RPMI7951 (cell line): ENCODE data around the gene GLIS1. TPM values are rescaled to one million over a fixed set of nuclear protein-coding genes. Genes with fewer than 3 reads are reported as not detected.

Experiments used
- DNase-seq: peaks from one replicate; pipeline ENCODE4 v3.0.0-alpha.2; 2012; ENCODE audit warnings: low read depth
- total RNA-seq: library from RNA; depleted of rRNA; stranded (reverse); fragments of >200 nt; shearing (Covaris generic); gene quantifications from 2 replicates; pipeline ENCODE4 v1.2.3, GENCODE V29; 2014

The GLIS1 gene
- total RNA-seq, 1 experiment from 2014 or later: 1.9 TPM

DNA sequence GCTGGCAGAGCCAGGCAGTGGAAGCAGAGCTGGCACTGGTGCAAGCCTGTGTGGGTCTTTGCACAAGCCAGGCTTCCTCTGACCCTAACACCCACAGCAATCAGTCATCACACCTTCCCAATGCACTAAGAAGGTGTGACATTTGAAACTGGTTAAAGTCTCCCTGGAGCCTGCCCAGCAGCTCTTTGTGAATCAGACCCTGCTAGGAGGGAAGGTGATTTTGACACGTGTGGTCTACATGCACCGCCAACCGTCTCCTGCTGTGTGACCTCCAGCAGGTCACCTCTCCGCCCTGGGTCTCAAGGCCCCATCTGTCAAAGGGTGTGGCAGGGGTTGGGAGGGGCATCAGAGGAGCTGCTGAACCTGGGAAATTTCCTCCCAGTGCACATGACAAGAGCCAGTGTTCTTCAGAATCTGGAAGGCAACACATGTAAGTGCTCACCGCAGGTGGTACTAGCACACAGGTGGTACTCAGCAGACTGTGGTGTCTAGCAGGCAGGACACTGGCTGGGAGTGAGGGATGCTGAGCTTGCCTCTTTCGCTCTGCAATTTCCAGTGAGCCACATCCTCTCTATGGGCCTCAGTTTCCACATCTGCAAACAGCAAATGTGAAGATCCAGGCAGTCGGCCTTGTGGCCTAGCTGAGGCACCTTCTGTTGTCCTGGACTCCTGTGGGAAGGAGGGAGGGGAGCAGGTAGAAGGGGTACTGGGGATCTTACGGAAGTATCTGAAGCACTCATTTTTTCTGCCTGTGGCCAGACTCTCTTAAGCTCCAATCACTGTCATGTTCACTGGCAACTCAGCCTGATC, 156.5 kb downstream of the GLIS1 start:
- DNase-seq: no peak

GRCh38 chr1:53581476-53581875, 157.5 kb downstream of the GLIS1 start:
- no peak for DNase-seq

- DNase-seq: no peak
Measured at GRCh38 chr1:53580739-53581475, 158.1 kb downstream of the GLIS1 start.

GRCh38 chr1:53580009-53580400, 159.0 kb downstream of the GLIS1 start:
- DNase-seq: no peak

DNA sequence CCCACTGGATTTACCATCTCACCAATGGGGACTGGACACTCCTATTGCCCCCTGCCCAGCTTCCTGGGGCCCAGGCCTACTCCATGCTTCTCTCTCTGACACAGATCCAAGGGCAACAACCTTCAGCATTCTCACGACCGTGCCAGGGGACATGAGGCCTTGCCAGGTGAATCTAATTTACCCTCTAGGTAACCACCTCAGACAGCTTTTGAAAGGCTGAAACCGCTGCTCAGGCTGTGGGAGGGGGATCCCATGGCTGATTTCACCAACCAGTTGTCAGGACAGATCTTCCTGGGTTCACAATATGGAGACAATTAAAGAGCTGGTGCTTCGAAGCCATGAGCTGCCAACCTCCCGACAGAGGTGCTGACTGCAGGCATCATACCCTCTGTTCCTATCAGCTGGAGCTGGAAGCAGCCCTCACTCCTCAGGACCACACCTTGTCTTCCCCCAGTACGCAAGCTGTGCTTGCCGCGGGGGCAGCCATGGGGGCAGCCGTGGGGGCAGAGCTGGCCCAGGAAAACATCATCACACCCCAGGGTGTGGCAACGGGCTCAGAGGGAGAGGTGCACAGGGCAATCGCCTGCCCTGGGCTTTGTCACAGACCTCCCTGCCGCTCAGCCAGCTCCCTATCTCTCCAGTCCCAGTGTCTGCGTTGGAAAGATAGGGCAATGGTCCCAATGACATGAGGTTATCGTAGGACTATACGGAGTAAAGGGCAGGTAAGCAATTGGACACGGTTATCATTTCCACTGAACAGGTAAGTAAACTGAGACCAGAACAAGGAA, 159.5 kb downstream of the GLIS1 start:
- DNase-seq: no peak

DNA sequence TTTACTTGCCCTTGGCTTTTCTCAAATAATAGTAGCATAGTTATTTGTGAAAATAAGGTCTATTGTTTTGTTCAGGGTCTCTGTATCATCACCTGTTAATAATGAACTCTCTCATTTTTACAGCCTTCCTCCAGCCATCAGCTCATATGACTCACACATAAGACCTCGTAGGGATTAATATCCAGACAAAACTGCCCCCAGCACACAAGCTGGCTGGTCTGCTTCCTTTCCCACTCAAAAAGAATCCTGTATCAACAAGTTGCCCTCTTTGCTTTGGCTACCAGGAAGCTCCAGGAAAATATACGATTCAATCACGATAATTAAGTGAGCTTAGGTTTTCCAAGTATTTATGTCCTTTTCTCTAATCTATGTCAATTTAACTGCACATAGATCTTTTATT, 160.6 kb downstream of the GLIS1 start:
- DNase-seq: no peak

DNA sequence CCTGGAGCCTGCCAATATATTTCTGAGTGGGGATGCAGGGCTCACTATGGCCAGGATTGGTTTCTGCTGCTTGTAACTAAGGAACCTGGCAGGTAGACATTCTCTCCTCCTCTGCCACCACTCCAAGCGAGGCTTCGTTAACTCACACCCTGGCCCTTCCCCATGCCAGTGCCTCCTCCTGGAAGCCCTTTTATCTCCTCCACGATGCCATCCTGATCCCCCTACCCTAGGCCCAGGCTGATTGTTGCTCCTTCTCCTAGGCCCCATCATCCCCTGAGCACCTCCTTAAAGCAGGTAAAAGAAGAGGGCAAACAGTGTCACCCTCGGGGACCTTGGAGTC, 161.2 kb downstream of the GLIS1 start:
- DNase-seq: no peak

GRCh38 chr1:53576866-53577760, 161.9 kb downstream of the GLIS1 start:
- DNase-seq: no peak

- no peak for DNase-seq
Measured at GRCh38 chr1:53576381-53576801, 162.6 kb downstream of the GLIS1 start.

GRCh38 chr1:53575955-53576320, 163.0 kb downstream of the GLIS1 start:
- no peak for DNase-seq

GRCh38 chr1:53575141-53575954, 163.6 kb downstream of the GLIS1 start:
- no peak for DNase-seq

GRCh38 chr1:53574621-53575020, 164.3 kb downstream of the GLIS1 start:
- no peak for DNase-seq

DNA sequence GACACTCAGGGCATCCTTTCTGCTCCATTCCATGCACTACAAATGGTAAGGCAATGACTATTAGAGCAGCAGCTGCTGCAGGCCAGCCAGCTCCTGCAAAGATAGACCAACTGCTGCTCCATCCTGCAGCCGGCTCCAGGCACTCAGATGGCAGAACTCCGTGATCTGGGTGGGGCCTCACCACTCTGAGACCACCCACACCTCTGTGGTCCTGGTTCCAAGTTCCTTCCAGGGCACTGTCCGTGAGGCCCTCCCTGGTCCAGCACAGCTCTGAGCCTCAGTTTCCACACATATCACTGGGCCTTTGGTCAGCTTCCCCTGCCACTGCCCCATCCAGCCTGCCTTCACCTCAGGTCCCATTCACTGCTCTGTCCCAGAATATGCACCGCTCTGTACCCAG, 165.0 kb downstream of the GLIS1 start:
- no peak for DNase-seq

GRCh38 chr1:53573522-53573921, 165.4 kb downstream of the GLIS1 start:
- no peak for DNase-seq

GRCh38 chr1:53572815-53573173, 166.2 kb downstream of the GLIS1 start:
- DNase-seq: no peak

DNA sequence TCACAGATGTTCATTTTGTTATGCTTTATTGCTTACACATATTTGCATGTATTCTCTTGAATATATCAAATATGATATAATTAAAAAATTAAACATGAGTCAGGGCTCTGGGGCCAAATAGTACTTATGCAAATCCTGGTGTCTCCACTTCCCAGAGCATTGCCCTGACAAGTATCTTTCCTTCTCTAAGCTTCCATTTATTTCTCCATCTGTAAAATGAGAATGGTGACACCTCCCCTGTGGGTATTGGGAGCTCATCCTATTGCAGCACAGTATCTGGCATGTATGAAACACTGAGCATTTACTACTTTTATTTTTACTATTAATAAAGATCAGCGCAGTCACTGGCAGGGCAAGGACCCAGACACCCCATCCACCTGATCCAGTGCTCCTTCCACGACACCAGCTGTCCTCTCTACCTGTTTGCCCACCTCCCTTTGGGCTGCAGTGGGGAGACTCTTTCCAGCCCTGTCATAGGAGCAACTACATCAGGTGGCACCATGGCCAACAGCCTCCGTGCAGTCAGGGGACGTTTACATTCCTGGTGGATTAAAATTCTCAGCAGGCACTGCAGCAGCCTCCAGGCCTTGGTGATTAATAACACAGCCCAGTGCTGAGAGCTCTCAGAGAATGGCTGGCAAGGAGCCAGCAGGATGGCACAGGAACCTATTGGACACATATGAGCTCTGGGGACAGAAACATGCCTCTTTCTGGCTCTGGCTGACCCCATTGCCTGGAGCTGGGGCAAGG, 166.7 kb downstream of the GLIS1 start:
- peak; percentile 87 for DNase-seq

- no peak for DNase-seq
Measured at GRCh38 chr1:53568540-53568939, 170.4 kb downstream of the GLIS1 start.

- DNase-seq: no peak
Measured at GRCh38 chr1:53567851-53568250, 171.1 kb downstream of the GLIS1 start.

- no peak for DNase-seq
Measured at GRCh38 chr1:53567450-53567849, 171.5 kb downstream of the GLIS1 start.

- no peak for DNase-seq
Measured at GRCh38 chr1:53563611-53564010, 175.4 kb downstream of the GLIS1 start.
